Stimulated activated CD4-positive, alpha-beta T cell treated with anti-CD3 and anti-CD28 coated beads, Interleukin-12 subunit alpha, Interleukin-12 subunit beta, amount 100 ng/mL, for 24 hours (primary cell): Measurements from ENCODE around the gene AKR1B1.
"Not testable (repeated sequence)": the region's sequence is repeated elsewhere in the genome, so short reads cannot be mapped to it uniquely, and the experiment has no call there.

ENCODE experiments used
- DNase-seq, 2 experiments: peaks; one replicate each; pipeline ENCODE4 v3.0.0-alpha.2; 2020; ENCODE audit warnings: low read depth in 2 of 2

Gene AKR1B1

DNA sequence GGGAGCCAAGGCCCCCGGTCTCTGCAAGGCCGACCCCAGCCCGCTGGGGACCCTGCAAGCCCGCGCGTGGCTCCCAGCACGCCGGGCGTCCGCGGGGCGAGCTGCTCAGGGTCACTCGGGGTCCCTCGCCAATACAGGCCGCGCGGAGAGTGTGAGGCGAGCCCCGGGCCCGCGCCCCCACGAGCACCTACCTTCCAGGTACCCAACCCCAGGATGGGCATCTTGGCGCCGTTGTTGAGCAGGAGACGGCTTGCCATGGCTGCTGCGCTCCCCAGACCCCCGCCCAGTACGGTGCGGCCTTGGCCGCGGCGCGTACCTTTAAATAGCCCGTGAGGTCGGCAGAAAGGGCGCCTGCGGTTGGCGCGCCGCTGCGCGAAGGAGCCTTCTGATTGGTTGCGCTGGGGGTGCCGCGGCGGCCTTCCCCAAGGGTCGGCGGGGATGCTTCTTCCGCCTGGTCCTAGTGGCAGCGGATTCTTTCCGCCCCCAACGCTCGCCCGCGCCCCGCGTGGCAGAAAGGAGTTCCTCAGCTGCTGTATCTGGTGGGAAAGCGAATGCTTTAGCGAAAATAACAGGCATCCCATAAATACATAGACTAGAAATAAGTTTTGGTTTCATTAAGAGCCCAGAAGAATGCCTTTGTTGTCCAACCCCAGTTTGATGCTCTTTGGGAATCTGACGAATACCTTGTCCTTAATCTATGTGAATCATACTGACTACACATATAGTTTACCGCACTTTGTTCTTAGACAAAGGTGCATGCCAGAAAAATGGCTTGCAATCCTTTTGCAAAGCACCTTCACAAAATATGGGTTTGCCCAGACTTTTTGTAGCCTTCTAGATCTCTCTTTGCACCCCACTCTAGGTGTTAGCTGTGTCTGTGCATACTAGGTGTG, at the start of gene AKR1B1:
Gene AKR1B1 (minus strand): TSS at position 295 of the 893 bp plus-strand sequence. CDS start 38 bp downstream, at position 257.
- DNase-seq, result peak; percentile 77 to 84

DNA sequence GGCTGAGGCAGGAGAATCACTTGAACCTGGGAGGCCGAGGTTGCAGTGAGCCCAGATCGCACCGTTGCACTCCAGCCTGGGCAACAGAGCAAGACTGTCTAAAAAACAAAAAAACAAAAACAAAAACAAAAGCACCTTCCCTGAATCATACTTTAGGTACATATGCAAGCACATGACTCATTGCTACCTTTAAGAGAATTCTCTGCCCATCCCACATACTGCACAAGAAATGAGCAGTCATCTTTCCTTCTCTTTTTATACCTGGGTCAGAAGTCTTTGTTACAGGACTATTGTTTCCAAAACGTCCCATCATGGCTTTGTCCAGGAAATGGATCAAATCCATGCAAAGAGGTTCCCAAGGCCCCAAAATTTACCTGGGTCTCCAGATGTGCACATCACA, 47.0 kb upstream of the AKR1B1 start:
- no peak for DNase-seq

DNA sequence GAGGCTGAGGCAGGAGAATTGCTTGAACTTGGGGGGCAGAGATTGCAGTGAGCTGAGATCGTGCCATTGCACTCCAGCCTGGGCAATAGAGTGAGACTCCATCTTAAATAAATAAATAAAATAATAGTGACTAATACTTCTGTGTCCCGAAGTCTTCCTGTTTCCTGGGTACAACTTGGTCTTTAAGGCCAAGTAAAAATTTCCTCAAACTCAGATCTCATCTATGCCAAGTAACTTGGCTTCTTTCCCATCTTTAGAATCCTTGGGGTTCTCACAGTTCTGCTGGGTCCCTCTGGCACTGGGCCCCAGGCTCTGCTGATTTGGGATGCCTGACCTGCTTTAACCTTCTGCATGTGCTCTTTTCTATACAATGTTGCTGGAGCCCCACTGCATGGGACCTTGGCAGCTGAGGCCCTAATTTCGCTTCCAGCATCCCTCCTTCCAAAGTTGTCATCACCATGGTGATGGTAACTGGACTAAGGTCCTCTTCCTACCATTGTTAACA, 45.8 kb upstream of the AKR1B1 start:
- DNase-seq, result no peak

DNA sequence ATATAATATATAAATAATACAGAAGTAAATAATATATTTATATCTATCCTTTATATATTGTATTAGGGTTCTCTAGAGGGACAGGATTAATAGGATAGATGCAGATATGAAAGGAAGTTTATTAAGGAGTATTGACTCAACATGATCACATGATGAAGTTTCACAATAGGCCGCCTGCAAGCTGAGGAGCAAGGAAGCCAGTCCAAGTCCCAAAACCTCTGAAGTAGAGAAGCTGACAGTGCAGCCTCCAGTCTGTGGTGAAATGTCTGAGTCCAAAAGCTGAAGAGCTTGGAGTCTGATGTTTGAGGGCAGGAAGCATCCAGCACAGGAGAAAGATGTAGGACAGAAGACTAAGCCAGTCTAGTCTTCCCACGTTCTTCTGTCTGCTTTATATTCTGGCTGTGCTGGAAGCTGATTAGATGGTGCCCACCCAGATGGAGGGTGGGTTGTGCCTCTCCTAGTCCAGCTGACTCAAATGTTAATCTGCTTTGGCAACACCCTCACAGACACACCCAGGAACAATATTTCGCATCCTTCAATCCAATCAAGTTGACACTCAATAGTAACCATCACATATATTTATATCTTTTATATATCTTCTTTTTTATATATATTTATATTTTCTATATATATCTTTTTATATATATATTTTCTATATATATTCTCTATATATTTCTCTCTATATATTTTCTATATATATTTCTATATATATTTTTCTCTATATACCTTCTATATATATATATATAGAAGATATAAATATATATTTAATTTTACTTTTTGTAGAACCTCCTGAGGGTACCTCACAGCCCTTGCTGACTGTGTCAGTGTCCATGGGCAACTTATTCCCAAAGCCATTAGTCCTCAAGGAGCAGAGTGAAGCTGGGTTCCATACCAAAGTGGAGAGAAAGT, 43.8 kb upstream of the AKR1B1 start:
- no peak for DNase-seq

DNA sequence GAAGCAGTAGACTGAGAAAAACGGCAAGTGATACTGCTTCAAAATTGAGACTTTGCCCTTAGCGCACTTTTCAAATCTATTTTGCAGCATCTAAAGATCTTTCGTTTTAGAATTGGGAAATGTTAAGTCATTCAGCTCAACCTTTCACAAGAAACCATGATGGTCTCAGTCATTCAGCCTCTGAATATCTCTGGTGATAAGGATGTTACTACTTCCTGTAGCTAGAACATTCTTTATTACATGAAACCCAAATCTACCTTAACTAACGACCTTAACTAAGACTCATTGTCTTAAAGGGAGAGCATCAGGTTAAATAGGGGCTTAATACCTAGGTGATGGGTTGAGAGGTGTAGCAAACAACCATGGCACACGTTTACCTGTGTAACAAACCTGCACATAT, 42.1 kb upstream of the AKR1B1 start:
- no peak for DNase-seq

DNA sequence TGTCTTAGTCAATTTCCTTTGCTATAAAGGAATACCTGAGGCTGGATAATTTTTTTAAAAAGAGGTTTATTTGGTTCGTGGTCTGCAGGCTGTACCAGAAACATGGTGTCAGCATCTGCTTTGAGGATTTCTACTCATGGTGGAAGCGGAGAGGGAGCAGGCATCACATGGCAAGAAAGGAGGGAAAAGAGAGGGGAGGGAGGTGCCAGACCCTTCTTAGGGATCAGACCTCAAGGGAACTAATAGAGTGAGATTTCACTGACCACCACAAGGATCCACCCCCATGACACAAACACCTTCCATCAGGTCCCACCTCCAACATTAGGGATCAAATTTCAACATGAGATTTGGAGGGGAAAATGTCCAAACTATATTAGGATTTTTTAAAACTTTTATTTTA, 41.5 kb upstream of the AKR1B1 start:
- DNase-seq, result no peak

DNA sequence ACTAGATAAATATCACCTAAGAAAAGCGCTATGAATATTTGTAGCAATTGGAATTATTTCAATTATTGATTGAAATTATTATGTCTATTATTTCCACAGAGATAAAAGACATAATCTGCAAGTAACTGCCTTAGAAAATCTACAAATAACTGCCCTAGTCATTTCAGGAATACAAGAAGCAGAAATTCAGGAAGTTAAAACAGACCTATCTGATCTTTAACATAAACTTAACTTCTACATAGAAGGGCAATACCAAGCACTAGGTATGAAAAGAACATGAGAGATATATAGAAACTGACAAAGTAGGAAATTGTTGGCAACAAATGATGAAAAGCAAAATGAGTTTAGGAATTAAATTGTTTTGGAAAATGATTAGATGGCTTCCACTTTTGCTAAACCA, 36.6 kb upstream of the AKR1B1 start:
- no peak for DNase-seq

DNA sequence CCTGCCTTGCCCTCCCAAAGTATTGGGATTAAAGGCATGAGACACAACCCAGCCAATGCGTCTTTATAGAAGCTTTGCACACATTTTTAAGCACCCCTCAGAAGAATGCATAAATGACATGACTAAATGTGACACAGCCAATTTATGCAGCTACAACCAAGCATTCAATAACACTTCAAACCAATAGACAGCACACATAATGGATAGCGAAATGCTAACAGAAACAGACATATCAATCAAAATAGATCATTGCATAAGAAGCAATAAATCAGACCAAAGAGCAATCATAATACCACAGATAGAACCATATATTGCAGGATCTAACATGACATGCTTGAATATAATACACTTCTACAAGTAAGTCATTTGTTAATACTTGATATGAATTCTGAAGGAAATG, 34.2 kb upstream of the AKR1B1 start:
- no peak for DNase-seq

DNA sequence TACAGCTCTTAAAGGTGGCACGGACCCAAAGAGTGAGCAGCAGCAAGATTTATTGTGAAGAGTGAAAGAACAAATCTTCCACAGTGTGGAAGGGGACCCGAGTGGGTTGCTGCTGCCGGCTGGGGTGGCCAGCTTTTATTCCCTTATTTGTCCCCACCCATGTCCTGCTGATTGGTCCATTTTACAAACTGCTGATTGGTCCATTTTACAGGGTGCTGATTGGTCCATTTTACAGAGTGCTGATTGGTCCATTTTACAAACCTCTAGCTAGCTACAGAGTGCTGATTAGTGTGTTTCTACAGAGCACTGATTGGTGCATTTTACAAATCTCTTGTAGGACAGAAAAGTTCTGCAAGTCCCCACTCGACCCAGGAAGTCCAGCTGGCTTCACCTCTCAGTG, 28.8 kb upstream of the AKR1B1 start:
- DNase-seq, result not testable (repeated sequence)

DNA sequence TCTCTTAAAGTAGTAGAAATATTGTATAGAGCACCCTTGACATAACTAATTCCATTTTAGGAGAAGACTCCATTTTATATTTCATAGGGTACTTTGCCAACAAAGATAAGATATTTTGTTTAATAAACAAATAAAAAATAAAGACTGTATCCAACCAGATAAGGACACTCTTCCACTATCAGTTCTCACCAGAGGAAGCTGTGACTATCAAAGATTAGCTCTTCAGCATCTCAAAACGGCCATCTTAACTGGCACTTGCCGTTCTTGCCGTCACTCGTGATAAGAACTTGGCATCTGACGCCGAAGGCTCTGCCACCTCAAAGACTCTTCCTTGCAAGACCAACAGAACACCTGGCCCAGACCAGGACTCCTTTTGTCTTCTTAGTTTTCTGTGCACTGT, 26.3 kb upstream of the AKR1B1 start:
- no peak for DNase-seq

DNA sequence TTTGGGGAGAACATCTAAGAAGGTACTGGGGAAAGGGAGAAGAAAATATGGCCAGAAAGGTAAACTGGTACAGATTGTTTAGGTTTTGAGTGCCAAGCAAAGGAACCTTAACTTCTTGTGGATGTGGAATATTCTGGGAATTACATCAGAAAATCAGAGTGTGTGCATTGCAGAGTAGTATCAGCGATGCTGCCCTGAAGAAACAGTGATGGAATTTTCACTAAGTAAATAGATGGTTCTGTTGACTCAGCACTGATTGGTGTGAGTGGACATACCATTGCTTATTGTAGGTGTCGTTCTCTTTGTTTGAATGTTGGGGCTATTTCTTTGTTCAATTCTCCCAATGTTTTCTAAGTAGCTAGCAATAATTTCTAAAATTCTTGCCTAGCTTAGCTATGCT, 24.4 kb upstream of the AKR1B1 start:
- DNase-seq, result no peak

DNA sequence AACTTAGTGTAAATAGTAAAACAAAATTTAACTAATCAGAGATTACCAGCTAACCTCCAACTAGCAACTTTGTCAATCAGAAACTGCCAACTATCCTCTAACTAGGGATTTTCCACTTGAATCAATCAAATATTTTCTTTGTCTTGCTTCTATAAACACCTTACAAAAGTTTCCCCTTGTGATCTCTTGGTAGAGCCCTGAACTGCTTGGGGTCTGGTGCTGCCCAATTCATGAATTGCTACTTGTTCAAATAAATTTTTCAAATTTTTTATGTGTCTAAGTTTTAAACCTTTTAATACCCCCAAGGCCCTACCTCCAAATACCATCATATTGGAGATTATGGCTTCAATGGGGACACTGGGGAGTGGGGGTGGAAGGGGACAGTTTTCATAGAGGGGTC, 24.0 kb upstream of the AKR1B1 start:
- DNase-seq, result no peak

DNA sequence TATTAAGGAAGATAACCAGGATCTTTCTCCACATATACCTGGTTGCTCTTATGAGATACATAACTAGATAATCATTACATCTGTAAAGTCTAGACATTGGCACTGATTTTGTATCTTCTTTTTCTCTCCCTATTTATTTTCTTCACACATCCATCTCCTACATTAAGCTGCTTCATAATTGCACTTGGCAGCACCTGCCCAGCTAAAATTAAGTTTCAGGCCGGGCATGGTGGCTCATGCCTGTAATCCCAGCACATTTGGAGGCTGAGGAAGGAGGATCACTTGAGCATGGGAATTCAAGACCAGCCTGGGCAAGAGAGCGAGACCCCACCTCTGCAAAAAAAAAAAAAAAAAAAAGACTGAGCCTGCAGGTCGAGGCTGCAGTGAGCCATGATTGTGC, 22.3 kb upstream of the AKR1B1 start:
- no peak for DNase-seq

DNA sequence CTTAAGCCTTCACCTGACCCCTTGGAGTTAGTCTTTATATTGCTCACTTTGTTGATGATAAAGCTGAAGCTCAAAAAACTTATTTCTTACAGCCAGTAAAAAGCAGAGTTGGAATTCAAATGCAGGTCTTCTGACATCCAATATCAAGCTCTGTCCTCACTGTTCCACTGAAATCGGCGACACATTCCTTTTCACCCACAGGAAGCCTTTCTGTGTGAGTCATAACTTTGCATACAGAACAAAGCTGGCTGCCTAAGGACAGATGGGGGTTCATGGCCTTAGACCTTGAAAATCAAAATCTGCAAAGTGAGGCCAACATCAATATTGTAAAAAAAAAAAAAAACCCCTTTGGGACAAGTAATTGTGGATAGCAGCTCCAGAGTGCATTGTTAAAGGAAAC, 21.8 kb upstream of the AKR1B1 start:
- no peak for DNase-seq

DNA sequence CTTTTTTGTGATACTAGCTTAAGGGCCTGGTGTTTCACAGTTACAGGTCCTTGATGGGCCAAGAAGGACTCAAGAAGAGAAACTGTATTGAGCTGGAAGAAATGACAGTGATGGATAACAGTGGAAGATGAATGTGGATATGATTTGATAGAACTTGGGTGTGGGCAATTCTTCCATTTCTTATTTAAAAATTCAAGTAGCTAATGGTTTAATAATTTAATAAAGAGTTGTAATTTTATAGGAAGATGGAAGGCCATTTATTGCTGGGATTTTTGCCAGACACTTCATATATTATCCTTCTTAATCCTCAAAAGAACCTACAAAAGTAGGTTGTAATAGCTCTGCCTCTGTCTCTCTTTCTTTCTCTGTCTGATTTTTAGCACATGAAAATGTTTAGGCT, 21.3 kb upstream of the AKR1B1 start:
- no peak for DNase-seq

DNA sequence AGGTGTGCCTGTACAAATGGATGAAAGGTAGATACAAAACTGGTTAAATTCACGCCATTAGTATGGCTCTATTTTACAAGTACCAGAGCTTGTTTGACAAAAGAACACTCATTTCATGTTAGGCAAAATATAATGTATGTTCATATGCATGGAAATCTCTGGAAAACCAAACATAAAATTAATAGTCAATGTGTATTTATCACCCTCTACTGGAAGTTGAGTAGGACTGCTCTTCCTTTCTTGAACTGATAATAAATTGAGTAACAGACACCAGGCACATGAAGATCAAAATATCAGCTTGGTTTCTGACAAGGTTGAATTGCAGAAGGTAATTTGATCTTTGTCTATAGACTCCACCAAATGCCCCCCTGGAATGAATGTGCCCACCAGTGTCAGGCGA, 19.8 kb upstream of the AKR1B1 start:
- DNase-seq, result no peak

DNA sequence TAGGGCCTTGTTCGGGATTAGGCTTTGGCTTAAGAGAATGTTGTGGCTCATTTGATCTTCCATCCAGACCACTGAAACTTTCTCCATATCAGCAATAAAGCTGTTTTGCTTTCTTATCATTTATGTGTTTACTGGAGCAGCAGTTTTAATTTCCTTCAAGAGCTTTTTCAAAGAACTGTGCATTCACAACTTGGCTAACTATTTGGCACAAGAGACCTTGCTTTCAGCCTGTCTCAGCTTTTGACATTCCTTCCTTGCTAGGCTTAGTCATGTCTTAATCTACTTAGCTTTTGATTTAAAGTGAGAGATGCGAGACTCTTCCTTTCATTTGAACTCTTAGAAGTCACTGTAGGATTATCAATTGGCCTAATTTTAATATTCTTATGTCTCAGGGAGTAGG, 19.1 kb upstream of the AKR1B1 start:
- DNase-seq, result no peak

DNA sequence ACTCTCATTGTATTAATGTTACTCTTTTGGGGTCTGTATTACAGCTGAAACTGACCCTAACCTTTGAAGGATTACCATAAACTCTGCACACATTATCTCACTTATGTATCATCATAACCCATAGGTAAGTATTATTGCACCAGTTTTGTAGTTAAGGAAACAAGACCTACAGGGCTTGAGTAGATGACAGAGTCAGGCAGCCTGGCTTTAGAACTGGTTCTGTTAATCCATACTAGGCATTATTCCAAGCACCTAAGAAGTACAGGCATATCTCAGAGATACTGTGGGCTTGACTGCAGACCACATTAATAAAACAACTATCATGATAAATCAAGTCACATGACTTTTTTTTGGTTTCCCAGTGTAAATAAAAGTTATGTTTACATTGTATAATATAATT, 17.1 kb upstream of the AKR1B1 start:
- DNase-seq, result no peak

DNA sequence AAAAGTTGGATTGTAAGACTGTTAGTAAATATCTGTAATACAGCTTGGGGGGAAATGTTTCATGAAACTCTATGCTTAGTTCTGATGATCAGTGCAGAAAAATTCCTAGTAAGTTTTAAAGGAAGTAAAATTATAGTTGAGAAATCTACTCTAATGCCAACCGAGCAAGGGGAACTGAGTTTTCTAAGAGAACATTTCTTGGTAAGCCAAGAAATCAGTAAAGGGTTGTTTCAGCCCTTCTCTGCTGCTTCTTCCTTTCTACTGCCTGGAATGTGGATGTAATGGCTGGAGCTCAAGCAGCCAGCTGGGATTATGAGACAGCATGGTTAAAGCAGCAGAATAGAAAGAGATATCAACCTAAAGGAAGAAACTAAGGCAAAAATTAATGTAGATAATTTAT, 15.9 kb upstream of the AKR1B1 start:
- no peak for DNase-seq

DNA sequence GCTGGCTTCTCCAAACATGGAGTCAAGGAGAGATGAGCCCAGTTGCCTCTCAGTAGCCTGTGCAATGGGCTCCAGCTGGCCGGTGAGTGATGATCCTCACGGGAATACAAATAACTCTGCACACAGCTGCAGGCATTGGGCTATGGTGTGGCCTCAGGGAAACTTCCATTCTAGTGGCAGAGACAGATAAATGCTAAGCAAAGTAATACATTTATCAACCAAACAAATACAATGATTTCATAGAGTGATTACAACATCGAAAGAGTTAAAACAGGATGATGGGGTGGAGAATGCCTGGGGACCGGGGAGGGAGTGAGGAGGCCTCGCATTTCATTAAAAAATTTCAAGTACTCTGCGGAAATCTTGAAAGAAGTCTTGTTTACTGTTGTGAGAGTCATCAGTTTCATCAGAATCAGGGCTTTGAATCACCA, 15.0 kb upstream of the AKR1B1 start:
- DNase-seq, result no peak

DNA sequence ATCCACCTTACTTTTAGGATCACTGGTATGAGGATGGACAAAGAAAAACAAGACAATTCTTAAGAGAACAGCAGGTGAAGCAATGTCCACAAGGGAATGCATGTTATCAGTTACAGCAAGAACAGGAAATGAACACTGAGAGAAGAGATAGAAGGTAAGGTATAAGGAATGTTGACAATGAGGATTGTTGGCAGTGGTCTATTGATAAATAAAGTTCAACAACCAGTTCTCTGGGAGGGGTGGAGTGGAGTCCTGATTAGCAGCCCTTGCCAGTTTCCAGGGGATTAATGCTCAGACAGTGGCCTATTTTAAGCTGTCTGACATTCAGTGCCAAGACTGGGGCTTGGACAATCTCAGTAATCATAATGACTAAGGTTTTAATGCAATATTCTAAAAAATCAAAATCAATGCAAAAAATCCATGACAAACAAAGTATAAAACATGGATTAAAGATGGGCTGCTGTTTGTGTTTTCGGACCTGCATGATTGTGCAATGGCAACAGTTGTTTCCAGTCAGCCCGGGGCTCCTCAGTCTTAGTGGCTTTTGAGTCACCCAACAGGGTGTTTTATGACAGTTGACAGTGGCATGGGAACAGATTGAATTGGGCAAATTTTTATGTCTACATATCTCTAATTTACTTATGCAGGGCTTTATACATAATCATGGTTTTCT, 13.8 kb upstream of the AKR1B1 start:
- DNase-seq, result no peak

DNA sequence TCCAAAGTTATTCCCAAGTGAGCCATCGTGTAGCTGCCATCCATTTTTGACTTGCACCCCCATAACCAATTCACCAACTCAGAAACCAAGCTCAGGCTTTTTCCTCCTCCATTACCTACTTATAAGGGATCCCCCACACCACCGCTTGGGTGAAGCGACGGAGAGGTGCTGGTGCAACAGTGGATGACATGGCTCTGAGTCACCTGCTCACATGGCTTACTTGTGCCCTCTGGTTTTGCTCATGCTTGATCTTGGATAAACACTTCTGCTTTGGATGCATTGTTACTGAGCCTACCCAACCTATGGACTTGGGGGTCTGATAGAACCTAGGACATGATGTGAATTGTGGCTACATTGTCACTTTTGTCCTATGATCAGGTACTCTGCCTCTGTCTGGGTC, 12.0 kb upstream of the AKR1B1 start:
- no peak for DNase-seq
